Erythroblast (primary cell): ENCODE measurements around the gene PTPRM.

Source experiments
- GATA1 ChIP-seq: IDR thresholded peaks from 2 replicates; pipeline ENCODE4 v1.6.1; 2011; ENCODE audit warnings: low read depth, mild to moderate bottlenecking, control low read depth, low read length, moderate library complexity
- POLR2A ChIP-seq: IDR thresholded peaks from 2 replicates; pipeline ENCODE4 v1.6.1; 2011; ENCODE audit warnings: mild to moderate bottlenecking, low read length

GRCh38 chr18:8341481-8342230 is 774.5 kb downstream of the PTPRM start:
- TF ChIP-seq POLR2A (no peak), GATA1 (no peak)
